Fibroblast of the aortic adventitia (primary cell): ENCODE results near the gene OS9. TPM values are rescaled to one million over a fixed set of nuclear protein-coding genes. Genes with fewer than 3 reads are reported as not detected.

Experiments
- DNase-seq: peaks from one replicate; pipeline ENCODE4 v3.0.0-alpha.2; 2010; ENCODE audit warnings: low read depth
- H3K4me3 ChIP-seq: 2 replicates; pipeline ENCODE4 v1.5.1; 2011; ENCODE audit warnings: low read depth, mild to moderate bottlenecking, control low read depth, low read length, moderate library complexity
- CTCF ChIP-seq: IDR thresholded peaks from 2 replicates; pipeline ENCODE4 v1.5.1; 2011; ENCODE audit warnings: mild to moderate bottlenecking, low read length, control low read depth, inconsistent platforms; ENCODE audit not compliant: insufficient read depth
- total RNA-seq: library from RNA; depleted of rRNA; stranded (reverse); fragments of >200 nt; gene quantifications from 2 replicates; pipeline ENCODE4 v1.2.3, GENCODE V29; 2012; ENCODE audit warnings: low replicate concordance

Gene OS9
- total RNA-seq, 1 donor: 229 TPM

- H3K4me3 ChIP-seq: peak overlapping the region; percentile 13
- peak; percentile 31 for TF ChIP-seq CTCF
- DNase-seq: no peak
Observed at GRCh38 chr12:57735952-57736740, 42.2 kb downstream of the OS9 start.

GRCh38 chr12:57736741-57737466, 43.0 kb downstream of the OS9 start:
- no peak for TF ChIP-seq CTCF
- no peak overlapping the region for H3K4me3 ChIP-seq
- DNase-seq: no peak

DNA sequence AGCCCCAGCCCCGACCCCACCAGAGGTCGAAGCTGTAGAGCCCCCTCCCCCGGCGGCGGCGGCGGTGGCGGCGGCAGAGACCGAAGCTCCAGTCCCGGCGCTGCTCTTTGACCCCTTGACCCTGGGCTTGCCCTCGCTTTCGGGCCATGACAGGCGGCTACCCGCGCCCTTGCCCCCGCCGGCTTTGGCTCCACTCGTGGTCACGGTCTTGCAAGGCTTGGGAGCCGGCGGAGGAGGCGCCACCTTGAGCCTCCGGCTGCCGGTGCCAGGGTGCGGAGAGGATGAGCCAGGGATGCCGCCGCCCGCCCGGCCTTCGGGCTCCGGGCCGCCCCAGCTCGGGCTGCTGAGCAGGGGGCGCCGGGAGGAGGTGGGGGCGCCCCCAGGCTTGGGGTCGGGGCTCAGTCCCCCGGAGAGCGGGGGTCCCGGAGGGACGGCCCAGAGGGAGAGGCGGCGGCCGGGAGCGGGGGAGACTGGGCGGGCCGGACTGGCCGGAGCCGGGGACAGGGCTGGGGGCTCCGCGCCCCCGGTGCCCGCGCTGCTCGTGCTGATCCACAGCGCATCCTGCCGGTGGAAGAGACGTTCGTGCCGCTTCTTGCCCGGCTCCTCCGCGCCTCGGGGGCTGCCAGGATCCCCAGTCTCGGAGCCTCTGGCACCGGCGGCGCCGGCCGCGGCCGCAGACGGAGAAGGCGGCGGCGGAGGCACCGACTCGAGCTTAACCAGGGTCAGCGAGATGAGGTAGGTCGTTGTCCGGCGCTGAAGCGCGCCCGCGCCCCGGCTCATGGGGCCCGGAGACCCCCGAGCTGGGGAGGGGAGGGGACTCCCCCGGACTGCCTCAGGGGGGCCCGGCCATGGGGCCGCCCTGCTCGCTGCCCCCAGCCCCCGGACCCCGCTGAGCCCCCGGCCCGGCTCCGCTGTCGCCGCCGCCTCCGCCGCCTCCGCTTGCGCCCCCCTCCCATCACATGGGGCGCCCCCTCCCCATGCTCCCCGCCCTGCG, 43.8 kb downstream of the OS9 start:
- H3K4me3 ChIP-seq: peak overlapping the region; percentile 42
- peak; percentile 38 for TF ChIP-seq CTCF
- no peak for DNase-seq

- TF ChIP-seq CTCF: no peak
- peak within 1 kb of the TSS; percentile 42 for H3K4me3 ChIP-seq
- DNase-seq: no peak
Observed at GRCh38 chr12:57738661-57739237, 44.8 kb downstream of the OS9 start, which contains the start of gene AGAP2. Gene AGAP2 (minus strand): TSS chr12:57738742. CDS start chr12:57738246, 496 bp downstream.

DNA sequence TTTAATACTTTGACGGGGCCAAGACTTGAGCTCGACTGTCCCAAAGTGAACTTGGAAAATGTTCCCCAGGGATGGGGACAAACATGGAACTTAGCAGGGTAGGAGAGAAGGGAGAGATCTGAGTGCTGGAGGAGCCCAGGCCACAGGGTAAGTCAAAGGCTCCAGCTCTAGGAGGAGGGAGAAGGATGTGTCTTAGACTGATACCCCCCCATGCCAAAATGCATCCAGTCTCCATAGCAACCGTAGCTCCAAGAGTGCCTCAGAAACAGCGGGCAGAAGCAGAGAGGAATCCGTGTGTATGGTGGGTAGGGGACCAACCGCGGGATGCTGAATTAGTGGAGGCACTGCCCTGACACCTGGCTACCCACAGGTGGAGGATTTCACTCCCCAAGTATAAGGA, 45.5 kb downstream of the OS9 start:
- TF ChIP-seq CTCF: no peak
- no peak for DNase-seq
- H3K4me3 ChIP-seq: no peak overlapping the region
